K562 (cell line): Measurements from ENCODE around the gene IL4R. TPM values are rescaled to one million over a fixed set of nuclear protein-coding genes. Genes with fewer than 3 reads are reported as not detected.

ENCODE experiments used
- ASH1L ChIP-seq: fragments of 450-650 bp; IDR thresholded peaks from 2 replicates; pipeline ENCODE4 v1.6.1; 2018; ENCODE audit warnings: borderline replicate concordance, mild to moderate bottlenecking, low read depth; ENCODE audit not compliant: partially characterized antibody
- ATF4 ChIP-seq: fragments of 450-650 bp; formaldehyde crosslinking; IDR thresholded peaks from 2 replicates; pipeline ENCODE4 v1.4.0; 2022; ENCODE audit warnings: mild to moderate bottlenecking, moderate library complexity
- BRD4 ChIP-seq: fragments of 200-600 bp; sonication (generic); IDR thresholded peaks from 2 replicates; pipeline ENCODE4 v1.6.1; 2017; ENCODE audit warnings: inconsistent platforms
- BRD9 ChIP-seq: fragments of 450-650 bp; IDR thresholded peaks from 2 replicates; pipeline ENCODE4 v1.6.1; 2018; ENCODE audit warnings: low read depth; ENCODE audit not compliant: partially characterized antibody
- CBX8 ChIP-seq: fragments of 200-600 bp; sonication (generic); IDR thresholded peaks from 2 replicates; pipeline ENCODE4 v1.6.1; 2012; ENCODE audit warnings: borderline replicate concordance, mixed run types, low read depth, mild to moderate bottlenecking, moderate library complexity, mixed read lengths, low read length, control low read depth, inconsistent platforms; ENCODE audit not compliant: poor library complexity, severe bottlenecking; ENCODE audit errors: extremely low read depth
- CHCHD3 ChIP-seq: fragments of 250-450 bp; sonication (Bioruptor Pico); IDR thresholded peaks from 2 replicates; pipeline ENCODE4 v2.1.2; 2022; ENCODE audit warnings: mild to moderate bottlenecking
- CREB1 ChIP-seq, 2 experiments: sonication (generic) in 1 of 2; formaldehyde crosslinking in 1 of 2; IDR thresholded peaks; 2 replicates each; pipeline versions ENCODE4 v1.6.1 to v1.8.0; 2012 to 2022; ENCODE audit warnings: inconsistent platforms in 1 of 2, mild to moderate bottlenecking in 1 of 2, missing genetic modification reagents in 1 of 2, moderate library complexity in 1 of 2
- DMBX1 ChIP-seq: fragments of 250-450 bp; sonication (Bioruptor Pico); IDR thresholded peaks from 2 replicates; pipeline ENCODE4 v1.8.0; 2022; ENCODE audit warnings: inconsistent platforms, mild to moderate bottlenecking, moderate library complexity, borderline replicate concordance
- EGR1 ChIP-seq: fragments of 450-650 bp; conservative IDR thresholded peaks from 2 replicates; pipeline ENCODE4 v1.6.1; 2017; ENCODE audit warnings: mild to moderate bottlenecking
- FOS ChIP-seq: IDR thresholded peaks from 3 replicates; pipeline ENCODE4 v1.6.1; 2011; ENCODE audit not compliant: insufficient read length; ENCODE audit errors: extremely low read depth
- GTF3C2 ChIP-seq: IDR thresholded peaks from 3 replicates; pipeline ENCODE4 v1.6.1; 2011; ENCODE audit warnings: borderline replicate concordance, mild to moderate bottlenecking, moderate library complexity; ENCODE audit not compliant: insufficient read length; ENCODE audit errors: extremely low read depth
- HMG20A ChIP-seq: fragments of 450-650 bp; formaldehyde crosslinking; conservative IDR thresholded peaks from 2 replicates; pipeline ENCODE4 v1.4.0; 2020; ENCODE audit warnings: mild to moderate bottlenecking, mixed read lengths
- LARP7 ChIP-seq: fragments of 450-650 bp; IDR thresholded peaks from 2 replicates; pipeline ENCODE4 v1.6.1; 2016
- NCOA6 ChIP-seq: fragments of 450-650 bp; IDR thresholded peaks from 2 replicates; pipeline ENCODE4 v1.6.1; 2017; ENCODE audit warnings: mild to moderate bottlenecking
- NRF1 ChIP-seq, 2 experiments: fragments of 450-650 bp; IDR thresholded peaks in 1 of 2; conservative IDR thresholded peaks in 1 of 2; 2 replicates each; pipeline ENCODE4 v1.6.1; 2014; ENCODE audit warnings: mild to moderate bottlenecking in 2 of 2
- POLR2A ChIP-seq: fragments of 450-650 bp; conservative IDR thresholded peaks from 2 replicates; pipeline ENCODE4 v1.6.1; 2016
- SPI1 ChIP-seq: IDR thresholded peaks from 2 replicates; pipeline ENCODE4 v1.6.1; 2011; ENCODE audit warnings: low read depth, low read length, control low read depth, borderline replicate concordance
- STAT6 ChIP-seq: sonication (generic); formaldehyde crosslinking; IDR thresholded peaks from 2 replicates; pipeline ENCODE4 v1.8.1; 2023; ENCODE audit warnings: mild to moderate bottlenecking, missing genetic modification reagents
- TEAD1 ChIP-seq, 2 experiments: fragments of 450-650 bp in 1 of 2; sonication (generic) in 1 of 2; formaldehyde crosslinking; IDR thresholded peaks; 2 replicates each; pipeline versions ENCODE4 v1.4.0 to v1.8.0; 2020 to 2022; ENCODE audit warnings: mild to moderate bottlenecking in 2 of 2, missing genetic modification reagents in 1 of 2
- THRAP3 ChIP-seq: fragments of 450-650 bp; IDR thresholded peaks from 2 replicates; pipeline ENCODE4 v1.6.1; 2016; ENCODE audit warnings: mild to moderate bottlenecking, inconsistent platforms, borderline replicate concordance
- polyA plus RNA-seq, 8 experiments: library from polyadenylated mRNA; depleted of rRNA in 4 of 8; stranded (reverse) in 5 of 8; unstranded in 3 of 8; fragments of >200 nt; fragmentation: Nextera tagmentation in 2 of 8; fragmentation: Illumina TruSeq in 1 of 8; extraction: Ambion mirVana in 2 of 8; extraction: Trizol in 1 of 8; gene quantifications; 2 replicates each; pipeline versions ENCODE4 v1.2.1 to v1.2.3, GENCODE V29; 2011 to 2014; ENCODE audit warnings: inconsistent platforms in 1 of 8, missing spikeins in 1 of 8
- total RNA-seq, 7 experiments: library from RNA; depleted of rRNA in 6 of 7; stranded (reverse); fragments of >200 nt in 6 of 7; fragmentation: Illumina TruSeq in 2 of 7; extraction: Trizol in 2 of 7; gene quantifications; 2 replicates each; pipeline versions ENCODE4 v1.2.1 to v1.2.3, GENCODE V29; 2011 to 2021; ENCODE audit warnings: low replicate concordance in 1 of 7

Gene IL4R
- total and polyA plus RNA-seq, 9 of the 15 experiments (the other 6 are each of a cell fraction or from before 2014, with no cell fraction given), result 0.17 to 5.8 (median 3.3) TPM

- TF ChIP-seq STAT6 (CRISPR knock-in tag), result 0 out of 2 replicates have a peak, but pooled peaks have one; percentile 36
- TF ChIP-seq GTF3C2, result no peak
- TF ChIP-seq DMBX1, result no peak
- TF ChIP-seq LARP7, result peak; percentile 66; the same call in 1 of the 2 replicates
- no peak for TF ChIP-seq HMG20A (CRISPR knock-in tag)
- TF ChIP-seq BRD4, result peak; percentile 89; the same call in 1 of the 2 replicates
- TF ChIP-seq FOS, result peak; percentile 81
- TF ChIP-seq NCOA6, result no peak
- peak; percentile 65; the same call in 1 of the 2 replicates for TF ChIP-seq SPI1
- TF ChIP-seq EGR1, result no peak
- peak; percentile 87 for TF ChIP-seq CREB1 (IDR thresholded peaks at IDR 0.05)
- TF ChIP-seq CREB1 (CRISPR knock-in tag; IDR thresholded peaks at IDR 0.05), result peak; percentile 93
- no peak for TF ChIP-seq CHCHD3
- no peak for TF ChIP-seq ASH1L
- TF ChIP-seq ATF4, result no peak
- TF ChIP-seq POLR2A, result peak; percentile 96
- 0 out of 4 replicates have a peak, but pooled peaks of 1 of the 2 experiments have one; percentile 46 for TF ChIP-seq TEAD1 (CRISPR knock-in tag; IDR thresholded peaks at IDR 0.05)
- peak; percentile 74 to 78 for TF ChIP-seq NRF1 (conservative IDR thresholded peaks at IDR 0.05 in 1 of 2, IDR thresholded peaks at IDR 0.05 in 1 of 2)
- TF ChIP-seq THRAP3, result no peak
- TF ChIP-seq BRD9, result peak; percentile 24
- no peak for TF ChIP-seq CBX8
Observed at GRCh38 chr16:27268376-27269299, 45.1 kb upstream of the IL4R start, which contains the start of gene NSMCE1 (continued).
